ENCODE results near the gene ZRANB3.

Gene ZRANB3

GRCh38 chr2:135091681-135092080 is 439.3 kb downstream of the ZRANB3 start:
- no peak for TF ChIP-seq REST (IDR thresholded peaks at IDR 0.05; ENCODE audit: insufficient read depth in 1 of 2, low read depth in 2 of 2, low read length in 2 of 2)
- TF ChIP-seq TAF1 (IDR thresholded peaks at IDR 0.05; ENCODE audit: borderline replicate concordance, insufficient read depth, low read length): no peak
- no peak for TF ChIP-seq POLR2AphosphoS5 (IDR thresholded peaks at IDR 0.05; ENCODE audit: low read depth, low read length)
- no peak for TF ChIP-seq SIN3A (IDR thresholded peaks at IDR 0.05; ENCODE audit: borderline replicate concordance, insufficient read depth, low read length)
- TF ChIP-seq FOXP2 (optimal IDR thresholded peaks at IDR 0.05; ENCODE audit: borderline replicate concordance, extremely low read depth, extremely low read length, insufficient read depth): no peak

Measured in PFSK-1 (cell line).